ENCODE measurements around the gene ASAH2.
"Not testable (repeated sequence)": the region's sequence is repeated elsewhere in the genome, so short reads cannot be mapped to it uniquely, and the experiment has no call there.

Gene ASAH2

GRCh38 chr10:50251394-50251793 is at the start of gene ASAH2:
TSS of gene ASAH2 (minus strand) at chr10:50251516. CDS start at chr10:50248610, 2,906 bp downstream.
- DNase-seq: no peak
- in situ Hi-C loops (cut with MboI; ENCODE audit: low pct_unique_long_range_greater_than_20kb, low sequenced_read_pairs): no loop called here

GRCh38 chr10:50299948-50300669 is 48.8 kb upstream of the ASAH2 start:
- no peak for DNase-seq
- in situ Hi-C loops (cut with MboI; ENCODE audit: low pct_unique_long_range_greater_than_20kb, low sequenced_read_pairs): no loop called here

- in situ Hi-C loops (cut with MboI; ENCODE audit: low pct_unique_long_range_greater_than_20kb, low sequenced_read_pairs): no loop called here
- DNase-seq: no peak
Observed at GRCh38 chr10:50295367-50295766, 44.1 kb upstream of the ASAH2 start.

- in situ Hi-C loops (cut with MboI; ENCODE audit: low pct_unique_long_range_greater_than_20kb, low sequenced_read_pairs): no loop called here
Observed at GRCh38 chr10:50294582-50294981, 43.3 kb upstream of the ASAH2 start.

GRCh38 chr10:50293513-50294313 is 42.4 kb upstream of the ASAH2 start:
- in situ Hi-C loops (cut with MboI; ENCODE audit: low pct_unique_long_range_greater_than_20kb, low sequenced_read_pairs): no loop called here
- peak; percentile 32 for DNase-seq

More at GRCh38 chr10:50294582-50294981, 43.3 kb upstream of the ASAH2 start:
- DNase-seq: no peak

- in situ Hi-C loops (cut with MboI; ENCODE audit: low pct_unique_long_range_greater_than_20kb, low sequenced_read_pairs): no loop called here
- DNase-seq: no peak
Observed at GRCh38 chr10:50291261-50291850, 40.0 kb upstream of the ASAH2 start.

GRCh38 chr10:50289196-50289595 is 37.9 kb upstream of the ASAH2 start:
- no peak for DNase-seq
- in situ Hi-C loops (cut with MboI; ENCODE audit: low pct_unique_long_range_greater_than_20kb, low sequenced_read_pairs): no loop called here

GRCh38 chr10:50286996-50287803 is 35.9 kb upstream of the ASAH2 start:
- DNase-seq: no peak
- in situ Hi-C loops (cut with MboI; ENCODE audit: low pct_unique_long_range_greater_than_20kb, low sequenced_read_pairs): no loop called here

- DNase-seq: no peak
- in situ Hi-C loops (cut with MboI; ENCODE audit: low pct_unique_long_range_greater_than_20kb, low sequenced_read_pairs): no loop called here
Observed at GRCh38 chr10:50286517-50286916, 35.2 kb upstream of the ASAH2 start.

GRCh38 chr10:50281967-50282522 is 30.7 kb upstream of the ASAH2 start:
- in situ Hi-C loops (cut with MboI; ENCODE audit: low pct_unique_long_range_greater_than_20kb, low sequenced_read_pairs): no loop called here
- no peak for DNase-seq

- in situ Hi-C loops (cut with MboI; ENCODE audit: low pct_unique_long_range_greater_than_20kb, low sequenced_read_pairs): no loop called here
- DNase-seq: no peak
Observed at GRCh38 chr10:50281210-50281966, 30.1 kb upstream of the ASAH2 start.

GRCh38 chr10:50280049-50280841 is 28.9 kb upstream of the ASAH2 start:
- in situ Hi-C loops (cut with MboI; ENCODE audit: low pct_unique_long_range_greater_than_20kb, low sequenced_read_pairs): no loop called here
- no peak for DNase-seq

- in situ Hi-C loops (cut with MboI; ENCODE audit: low pct_unique_long_range_greater_than_20kb, low sequenced_read_pairs): no loop called here
- DNase-seq: no peak
Observed at GRCh38 chr10:50279489-50279888, 28.2 kb upstream of the ASAH2 start.

- in situ Hi-C loops (cut with MboI; ENCODE audit: low pct_unique_long_range_greater_than_20kb, low sequenced_read_pairs): no loop called here
- DNase-seq: peak; percentile 51
Observed at GRCh38 chr10:50275650-50276235, 24.4 kb upstream of the ASAH2 start.

- DNase-seq: no peak
- in situ Hi-C loops (cut with MboI; ENCODE audit: low pct_unique_long_range_greater_than_20kb, low sequenced_read_pairs): no loop called here
Observed at GRCh38 chr10:50272531-50272930, 21.2 kb upstream of the ASAH2 start.

- no peak for DNase-seq
- in situ Hi-C loops (cut with MboI; ENCODE audit: low pct_unique_long_range_greater_than_20kb, low sequenced_read_pairs): no loop called here
Observed at GRCh38 chr10:50271564-50272250, 20.4 kb upstream of the ASAH2 start.

- DNase-seq; in situ Hi-C loops (cut with MboI; ENCODE audit: low pct_unique_long_range_greater_than_20kb, low sequenced_read_pairs): not testable (repeated sequence)
Observed at GRCh38 chr10:50267877-50268276, 16.6 kb upstream of the ASAH2 start.
